Measurements from ENCODE around the gene TBKBP1.
A peak's percentile ranks its signal among the peaks of the same experiment; 100 is the strongest.

TBKBP1 gene

GRCh38 chr17:47690121-47690520 lies 3.8 kb upstream of the TBKBP1 start:
- no peak overlapping the region for H3K4me3 ChIP-seq (ENCODE audit: low read depth, low read length)
- DNase-seq (ENCODE audit: low read depth): no peak
- TF ChIP-seq POLR2A (IDR thresholded peaks at IDR 0.05; ENCODE audit: extremely low read depth, insufficient read length): no peak
- TF ChIP-seq, protein P1, sequence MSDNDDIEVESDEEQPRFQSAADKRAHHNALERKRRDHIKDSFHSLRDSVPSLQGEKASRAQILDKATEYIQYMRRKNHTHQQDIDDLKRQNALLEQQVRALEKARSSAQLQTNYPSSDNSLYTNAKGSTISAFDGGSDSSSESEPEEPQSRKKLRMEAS (IDR thresholded peaks at IDR 0.05; ENCODE audit: low read depth, low read length): no peak
- TF ChIP-seq CTCF (IDR thresholded peaks at IDR 0.05; ENCODE audit: low read depth, low read length): no peak
- no peak for TF ChIP-seq MYC (IDR thresholded peaks at IDR 0.05; ENCODE audit: low read depth, low read length)

- TF ChIP-seq POLR2A (IDR thresholded peaks at IDR 0.05; ENCODE audit: extremely low read depth, insufficient read length) (no peak), MYC (IDR thresholded peaks at IDR 0.05; ENCODE audit: low read depth, low read length) (no peak), CTCF (IDR thresholded peaks at IDR 0.05; ENCODE audit: low read depth, low read length) (no peak)
- TF ChIP-seq, protein P1 (IDR thresholded peaks at IDR 0.05; ENCODE audit: low read depth, low read length): no peak
- DNase-seq (ENCODE audit: low read depth): no peak
- peak overlapping the region; percentile 52 for H3K4me3 ChIP-seq (ENCODE audit: low read depth, low read length)
Observed at GRCh38 chr17:47692137-47692894, 1.6 kb upstream of the TBKBP1 start.

DNA sequence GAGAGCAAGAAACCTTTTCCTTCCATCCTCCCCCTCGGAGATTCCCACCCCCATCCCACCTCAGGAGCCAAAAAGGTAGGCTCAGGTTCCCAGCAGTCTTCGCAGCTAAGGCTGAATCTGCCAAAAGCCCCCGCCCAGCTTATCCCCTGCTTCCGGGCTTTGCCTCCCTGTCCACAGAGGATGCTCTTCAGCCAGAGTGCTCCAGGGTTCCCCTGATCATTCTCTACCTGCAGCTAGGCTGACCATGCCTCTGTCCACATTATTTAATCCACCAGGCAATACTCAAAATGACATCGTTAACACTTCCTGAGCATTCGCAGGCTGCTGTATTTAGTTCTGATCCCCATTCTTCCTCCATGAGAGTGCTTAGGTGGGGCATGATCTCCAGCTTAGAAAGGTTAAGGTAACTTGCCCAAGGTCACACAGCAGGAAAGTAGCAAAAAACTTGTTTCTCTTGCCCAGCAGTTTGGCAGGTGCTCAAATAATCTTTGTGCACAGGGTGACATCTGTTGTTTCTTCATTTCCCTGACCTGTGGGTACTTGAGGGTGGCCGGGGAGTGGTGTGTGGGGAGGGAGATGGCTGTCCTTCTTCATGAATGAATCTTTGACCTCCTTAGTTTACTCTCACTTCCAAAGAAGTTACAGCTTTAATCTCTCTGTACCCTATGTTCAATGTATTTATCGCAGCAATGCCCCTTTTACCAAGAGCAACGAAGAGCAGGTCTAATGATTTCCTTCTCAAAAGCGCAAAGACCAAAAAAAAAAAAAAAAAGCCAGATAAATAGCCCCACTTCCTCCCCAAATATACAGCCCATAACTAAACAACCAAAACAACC lies 848 bp upstream of the TBKBP1 start:
- H3K4me3 ChIP-seq (ENCODE audit: low read depth, low read length): peak overlapping the region; percentile 52
- peak; percentile 61 for DNase-seq (ENCODE audit: low read depth)
- TF ChIP-seq MYC (IDR thresholded peaks at IDR 0.05; ENCODE audit: low read depth, low read length) (no peak), POLR2A (IDR thresholded peaks at IDR 0.05; ENCODE audit: extremely low read depth, insufficient read length) (no peak), CTCF (IDR thresholded peaks at IDR 0.05; ENCODE audit: low read depth, low read length) (no peak)
- TF ChIP-seq, protein P1 (IDR thresholded peaks at IDR 0.05; ENCODE audit: low read depth, low read length): no peak

- TF ChIP-seq, protein P1 (IDR thresholded peaks at IDR 0.05; ENCODE audit: low read depth, low read length): peak; percentile 85
- TF ChIP-seq MYC (IDR thresholded peaks at IDR 0.05; ENCODE audit: low read depth, low read length) (peak; percentile 70), CTCF (IDR thresholded peaks at IDR 0.05; ENCODE audit: low read depth, low read length) (no peak), POLR2A (IDR thresholded peaks at IDR 0.05; ENCODE audit: extremely low read depth, insufficient read length) (peak; percentile 27)
- DNase-seq (ENCODE audit: low read depth): peak; percentile 80
- peak overlapping the region; percentile 77 for H3K4me3 ChIP-seq (ENCODE audit: low read depth, low read length)
Observed at GRCh38 chr17:47694581-47695428, 844 bp downstream of the TBKBP1 start.

Measured in NB4 (cell line).